Endothelial cell of umbilical vein (primary cell): ENCODE data around the gene ZBP1. TPM values are rescaled to one million over a fixed set of nuclear protein-coding genes. Genes with fewer than 3 reads are reported as not detected.

Source experiments
- BruUV-seq: library from RNA; stranded (reverse); fragments of 400-500 nt; replicated peaks from 2 replicates; lab custom pipeline; 2021; lab: Mats Ljungman, UMichigan
- CTCF ChIA-PET: fragments of 300-600, 350-600 bp; sonication (Branson Sonifier 250); formaldehyde crosslinking; loops from one replicate; lab custom pipeline; 2021; ENCODE audit warnings: antibody characterized with exemption, inconsistent platforms; lab: Charles Lee
- POLR2A ChIA-PET: fragments of 300-600, 350-600 bp; sonication (Branson Sonifier 250); formaldehyde crosslinking; loops from one replicate; lab custom pipeline; 2021; ENCODE audit warnings: antibody characterized with exemption, inconsistent platforms; lab: Charles Lee
- DNase-seq: peaks from one replicate; pipeline ENCODE4 v3.0.0-alpha.2; 2011; ENCODE audit warnings: low read depth, low spot score
- FAIRE-seq: peaks from 2 replicates; lab custom pipeline; 2011; peaks lifted over from hg19 to GRCh38; lab: Jason Lieb, UNC
- H2AFZ ChIP-seq: 2 replicates; pipeline ENCODE4 v1.6.0; 2012; ENCODE audit warnings: low read depth, low read length, control low read depth, inconsistent platforms
- H3K27ac ChIP-seq: 2 replicates; pipeline ENCODE4 v1.5.1; 2011; ENCODE audit warnings: low read depth, mild to moderate bottlenecking, control low read depth, low read length, moderate library complexity; ENCODE audit not compliant: insufficient read depth
- H3K27me3 ChIP-seq, 2 experiments: 2 replicates each; pipeline versions ENCODE4 v1.6.0 to v1.6.1; 2011; ENCODE audit warnings: low read length in 2 of 2, mixed read lengths in 1 of 2; ENCODE audit not compliant: control insufficient read depth in 2 of 2, insufficient read depth in 2 of 2
- H3K36me3 ChIP-seq, 2 experiments: 2 replicates in 1 of 2; 3 replicates in 1 of 2; pipeline ENCODE4 v1.5.1; 2011; ENCODE audit warnings: low read length in 2 of 2, mild to moderate bottlenecking in 1 of 2, moderate library complexity in 1 of 2; ENCODE audit not compliant: control insufficient read depth in 2 of 2, insufficient read depth in 2 of 2; ENCODE audit errors: extremely low read depth in 1 of 2
- H3K4me1 ChIP-seq: 3 replicates; pipeline ENCODE4 v1.5.1; 2011; ENCODE audit warnings: mild to moderate bottlenecking, low read length; ENCODE audit not compliant: control insufficient read depth, insufficient read depth; ENCODE audit errors: extremely low read depth
- H3K4me2 ChIP-seq: 2 replicates; pipeline ENCODE4 v1.6.1; 2011; ENCODE audit warnings: low read length, control low read depth, mixed read lengths; ENCODE audit not compliant: insufficient read depth
- H3K4me3 ChIP-seq, 3 experiments: fragments of 200-600 bp in 1 of 3; sonication (generic), shearing (Covaris generic) in 1 of 3; replicated peaks in 1 of 3; 2 replicates each; pipeline ENCODE4 v1.5.1; 2011 to 2016; ENCODE audit warnings: control low read depth in 3 of 3, low read length in 3 of 3, mild to moderate bottlenecking in 2 of 3, inconsistent platforms in 1 of 3, low read depth in 1 of 3, moderate library complexity in 1 of 3; ENCODE audit not compliant: insufficient read depth in 1 of 3
- H3K79me2 ChIP-seq: 2 replicates; pipeline ENCODE4 v1.6.0; 2012; ENCODE audit warnings: low read length, inconsistent platforms; ENCODE audit not compliant: control insufficient read depth, insufficient read depth
- H3K9ac ChIP-seq: replicated peaks from 2 replicates; pipeline ENCODE3; 2011; ENCODE audit warnings: low read length, control low read depth; ENCODE audit not compliant: insufficient read depth; ENCODE audit errors: extremely low read depth
- H3K9me1 ChIP-seq: replicated peaks from 3 replicates; pipeline ENCODE4 v1.6.0; 2011; ENCODE audit warnings: mild to moderate bottlenecking, low read length; ENCODE audit not compliant: control insufficient read depth, insufficient read depth; ENCODE audit errors: extremely low read depth
- H3K9me3 ChIP-seq: replicated peaks from 2 replicates; pipeline ENCODE4 v1.5.1; 2012; ENCODE audit warnings: low read length, inconsistent platforms; ENCODE audit not compliant: control insufficient read depth, insufficient read depth
- H4K20me1 ChIP-seq: replicated peaks from 2 replicates; pipeline ENCODE3; 2011; ENCODE audit warnings: mild to moderate bottlenecking, low read length; ENCODE audit not compliant: control insufficient read depth, insufficient read depth; ENCODE audit errors: extremely low read depth
- CTCF ChIP-seq, 2 donors: IDR thresholded peaks; 1 replicate in 1 of 2; 2 replicates in 1 of 2; pipeline ENCODE4 v1.5.1; 2011; ENCODE audit warnings: low read length in 2 of 2, mild to moderate bottlenecking in 2 of 2, moderate library complexity in 2 of 2, control low read depth in 1 of 2, inconsistent platforms in 1 of 2, low read depth in 1 of 2; ENCODE audit not compliant: insufficient read depth in 1 of 2; ENCODE audit errors: extremely low read depth in 1 of 2
- EZH2 ChIP-seq: IDR thresholded peaks from 2 replicates; pipeline ENCODE4 v1.6.1; 2012; ENCODE audit warnings: borderline replicate concordance, low read depth, mild to moderate bottlenecking, moderate library complexity, low read length, inconsistent platforms; ENCODE audit not compliant: severe bottlenecking
- FOS ChIP-seq: IDR thresholded peaks from 2 replicates; pipeline ENCODE4 v1.6.1; 2011; ENCODE audit warnings: mild to moderate bottlenecking, low read length, moderate library complexity, borderline replicate concordance; ENCODE audit not compliant: insufficient read depth
- GATA2 ChIP-seq: IDR thresholded peaks from 2 replicates; pipeline ENCODE4 v1.7.0; 2011; ENCODE audit warnings: low read depth, mild to moderate bottlenecking, moderate library complexity, mixed read lengths, low read length; ENCODE audit not compliant: insufficient read length, insufficient read depth
- JUN ChIP-seq: IDR thresholded peaks from 2 replicates; pipeline ENCODE4 v1.6.1; 2011; ENCODE audit warnings: borderline replicate concordance, low read depth; ENCODE audit not compliant: insufficient read length, insufficient read depth
- MAX ChIP-seq: IDR thresholded peaks from 2 replicates; pipeline ENCODE4 v1.6.1; 2011; ENCODE audit not compliant: insufficient read depth, insufficient read length
- MYC ChIP-seq: IDR thresholded peaks from one replicate; pipeline ENCODE4 v1.6.1; 2011; ENCODE audit warnings: mild to moderate bottlenecking, low read depth, low read length
- POLR2A ChIP-seq: IDR thresholded peaks from 2 replicates; pipeline ENCODE4 v1.6.1; 2012; ENCODE audit warnings: low read depth, mild to moderate bottlenecking, control low read depth, low read length
- POLR2AphosphoS5 ChIP-seq: IDR thresholded peaks from 2 replicates; pipeline ENCODE4 v1.6.1; 2012; ENCODE audit warnings: low read depth, mild to moderate bottlenecking, control low read depth, low read length, moderate library complexity; ENCODE audit not compliant: insufficient read depth
- dilution Hi-C: fragments of 300-500 bp; cut with MboI; formaldehyde crosslinking; loops from one replicate; pipeline ENCODE4 v1.15.0; 2019; ENCODE audit warnings: low sequenced_read_pairs; ENCODE audit not compliant: extremely low pct_ligation_motif_present
- intact Hi-C: fragments of 100-400 bp; cut with micrococcal nuclease; formaldehyde crosslinking; loops from one replicate; pipeline ENCODE4 v1.10.0; 2022
- polyA plus RNA-seq, 4 experiments: library from polyadenylated mRNA; depleted of rRNA in 3 of 4; stranded (reverse) in 3 of 4; unstranded in 1 of 4; fragments of >200 nt; gene quantifications; 2 replicates each; pipeline versions ENCODE4 v1.2.1 to v1.2.3, GENCODE V29; 2011 to 2012; ENCODE audit warnings: missing spikeins in 1 of 4
- total RNA-seq: library from RNA; stranded (reverse); gene quantifications from 2 replicates; pipeline ENCODE4 v1.2.3, GENCODE V29; 2021

Gene ZBP1
- total and polyA plus RNA-seq, 2 donors (not counting 3 experiments of a cell fraction or from before 2014, with no cell fraction given): not detected

- Histone ChIP-seq H3K36me3 (no peaks in the 10 kb centered on the region), H3K27me3 (no peaks in the 10 kb centered on the region), H3K9ac (no peak overlapping the region), H3K4me1 (no peaks in the 10 kb centered on the region), H3K79me2 (peaks cover 28% of the 10 kb centered on the region), H2AFZ (no peak overlapping the region), H3K4me2 (no peak overlapping the region), H3K27ac (no peak overlapping the region), H3K9me1 (no peaks in the 10 kb centered on the region), H3K9me3 (no peaks in the 10 kb centered on the region), H3K4me3 (no peak overlapping the region), H4K20me1 (no peaks in the 10 kb centered on the region)
- ChIA-PET CTCF (interaction anchor here (0.6 to 0.8 kb wide), 2 partner anchors 12 to 18 kb away, joined by 3 read pairs; no protein-coding TSS in a partner anchor), POLR2A (no interaction called here)
- TF ChIP-seq CTCF (IDR thresholded peaks at IDR 0.05; ENCODE audit: extremely low read depth in 1 of 2, insufficient read depth in 1 of 2, low read depth in 1 of 2, low read length in 2 of 2) (no peak), POLR2AphosphoS5 (no peak), JUN (no peak), FOS (no peak)
- DNase-seq (no peak), FAIRE-seq (no peak)
- no TSS peak for BruUV-seq
- dilution Hi-C loops: no loop called here
- intact Hi-C loops: no loop called here
Measured at GRCh38 chr20:57664924-57665588, 44.8 kb upstream of the ZBP1 start.

GRCh38 chr20:57664476-57664875, 44.2 kb upstream of the ZBP1 start:
- no peak for FAIRE-seq
- CTCF ChIA-PET: no interaction called here

More at GRCh38 chr20:57664476-57664875, 44.2 kb upstream of the ZBP1 start:
- no peaks in the 10 kb centered on the region for H4K20me1 ChIP-seq
- intact Hi-C loops (no loop called here), dilution Hi-C loops (no loop called here)
- TF ChIP-seq MYC: no peak
- TF ChIP-seq EZH2: no peak
- TF ChIP-seq FOS: no peak
- no peak for TF ChIP-seq CTCF (IDR thresholded peaks at IDR 0.05; ENCODE audit: extremely low read depth in 1 of 2, insufficient read depth in 1 of 2, low read depth in 1 of 2, low read length in 2 of 2)
- TF ChIP-seq POLR2AphosphoS5: no peak
- no peak for TF ChIP-seq GATA2
- TF ChIP-seq POLR2A: no peak
- no peak for TF ChIP-seq JUN
- TF ChIP-seq MAX: no peak
- DNase-seq: no peak
- H3K79me2 ChIP-seq: peaks cover 25% of the 10 kb centered on the region
- POLR2A ChIA-PET: no interaction called here
- H3K4me2 ChIP-seq: no peak overlapping the region
- no peaks in the 10 kb centered on the region for H3K4me1 ChIP-seq
- no peak overlapping the region for H3K9ac ChIP-seq
- no peak overlapping the region for H3K4me3 ChIP-seq
- no peak overlapping the region for H2AFZ ChIP-seq
- H3K27me3 ChIP-seq: no peaks in the 10 kb centered on the region
- H3K9me1 ChIP-seq: no peaks in the 10 kb centered on the region
- no peak overlapping the region for H3K27ac ChIP-seq
- no peaks in the 10 kb centered on the region for H3K9me3 ChIP-seq
- BruUV-seq: no TSS peak
- no peaks in the 10 kb centered on the region for H3K36me3 ChIP-seq
